ENCODE data around the gene POU2F1.

POU2F1 gene

DNA sequence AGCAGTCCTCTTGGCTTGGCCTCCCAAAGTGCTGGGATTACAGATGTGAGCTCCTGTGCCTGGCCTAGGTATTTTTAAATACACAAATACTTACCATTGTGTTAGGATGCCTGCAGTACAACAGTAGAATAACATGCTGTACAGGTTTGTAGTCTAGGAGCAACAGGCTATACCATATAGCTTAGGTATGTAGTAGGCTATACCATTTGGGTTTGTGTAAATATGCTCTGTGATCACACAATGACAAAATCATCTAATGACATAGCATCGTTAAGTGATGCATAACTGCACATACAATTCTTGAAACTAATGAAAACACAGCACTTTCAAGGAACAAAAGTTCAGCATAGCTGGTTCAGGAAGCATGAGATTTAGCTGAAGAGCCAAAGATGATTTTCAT is 12.7 kb downstream of the POU2F1 start:
- Histone ChIP-seq H2AFZ (ENCODE audit: low read depth, low read length, severe bottlenecking) (no peak overlapping the region), H3K9me2 (replicated peaks; ENCODE audit: insufficient read depth, low read length) (no peaks in the 10 kb centered on the region), H3K79me2 (ENCODE audit: insufficient read depth, low read length) (no peaks in the 10 kb centered on the region), H3K27ac (ENCODE audit: low read depth, low read length) (no peak overlapping the region), H3K4me3 (ENCODE audit: insufficient read depth, low read length, poor library complexity, severe bottlenecking) (no peak overlapping the region), H3K9me3 (ENCODE audit: insufficient read depth, low read length) (no peaks in the 10 kb centered on the region), H3K4me2 (ENCODE audit: low read depth, low read length, poor library complexity, severe bottlenecking) (no peak overlapping the region), H3K27me3 (ENCODE audit: low read length) (no peaks in the 10 kb centered on the region), H3F3A (ENCODE audit: insufficient read depth) (no peaks in the 10 kb centered on the region), H4K20me1 (ENCODE audit: low read depth, low read length) (no peaks in the 10 kb centered on the region), H3K36me3 (ENCODE audit: low read length) (no peaks in the 10 kb centered on the region), H3K9ac (ENCODE audit: low read length) (no peak overlapping the region)
- TF ChIP-seq, protein P1, sequence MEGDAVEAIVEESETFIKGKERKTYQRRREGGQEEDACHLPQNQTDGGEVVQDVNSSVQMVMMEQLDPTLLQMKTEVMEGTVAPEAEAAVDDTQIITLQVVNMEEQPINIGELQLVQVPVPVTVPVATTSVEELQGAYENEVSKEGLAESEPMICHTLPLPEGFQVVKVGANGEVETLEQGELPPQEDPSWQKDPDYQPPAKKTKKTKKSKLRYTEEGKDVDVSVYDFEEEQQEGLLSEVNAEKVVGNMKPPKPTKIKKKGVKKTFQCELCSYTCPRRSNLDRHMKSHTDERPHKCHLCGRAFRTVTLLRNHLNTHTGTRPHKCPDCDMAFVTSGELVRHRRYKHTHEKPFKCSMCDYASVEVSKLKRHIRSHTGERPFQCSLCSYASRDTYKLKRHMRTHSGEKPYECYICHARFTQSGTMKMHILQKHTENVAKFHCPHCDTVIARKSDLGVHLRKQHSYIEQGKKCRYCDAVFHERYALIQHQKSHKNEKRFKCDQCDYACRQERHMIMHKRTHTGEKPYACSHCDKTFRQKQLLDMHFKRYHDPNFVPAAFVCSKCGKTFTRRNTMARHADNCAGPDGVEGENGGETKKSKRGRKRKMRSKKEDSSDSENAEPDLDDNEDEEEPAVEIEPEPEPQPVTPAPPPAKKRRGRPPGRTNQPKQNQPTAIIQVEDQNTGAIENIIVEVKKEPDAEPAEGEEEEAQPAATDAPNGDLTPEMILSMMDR (IDR thresholded peaks at IDR 0.05; ENCODE audit: insufficient read depth, low read length, poor library complexity, severe bottlenecking) = no peak
- no peak for TF ChIP-seq EZH2phosphoT487 (conservative IDR thresholded peaks at IDR 0.05; ENCODE audit: low read length)

DNA sequence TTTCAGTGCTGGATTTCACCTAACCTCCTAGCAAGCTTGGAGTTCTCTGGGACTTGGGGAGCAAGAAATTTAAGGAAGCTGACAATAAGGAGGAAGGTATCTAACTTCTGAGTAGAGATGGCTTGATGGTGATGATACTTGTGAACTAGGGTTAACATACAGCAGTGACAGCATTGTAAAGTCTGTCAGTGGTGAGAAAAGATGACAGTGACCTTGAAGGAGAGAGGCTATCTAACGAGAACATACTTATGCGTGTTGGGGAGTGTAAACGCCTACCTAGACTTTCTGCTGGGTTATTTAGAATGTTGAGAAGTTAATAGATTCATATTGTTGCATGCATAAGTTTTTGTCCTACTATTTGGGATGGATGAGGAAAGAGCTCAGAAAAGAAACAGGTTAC is 16.3 kb downstream of the POU2F1 start:
- no peaks in the 10 kb centered on the region for H3K36me3 ChIP-seq (ENCODE audit: low read length)
- TF ChIP-seq, protein P1 (IDR thresholded peaks at IDR 0.05; ENCODE audit: insufficient read depth, low read length, poor library complexity, severe bottlenecking) = no peak
- no peak for TF ChIP-seq EZH2phosphoT487 (conservative IDR thresholded peaks at IDR 0.05; ENCODE audit: low read length)
- no peaks in the 10 kb centered on the region for H3K27me3 ChIP-seq (ENCODE audit: low read length)
- H3F3A ChIP-seq (ENCODE audit: insufficient read depth) = no peaks in the 10 kb centered on the region
- no peak overlapping the region for H3K9ac ChIP-seq (ENCODE audit: low read length)
- no peaks in the 10 kb centered on the region for H4K20me1 ChIP-seq (ENCODE audit: low read depth, low read length)
- no peak overlapping the region for H3K4me3 ChIP-seq (ENCODE audit: insufficient read depth, low read length, poor library complexity, severe bottlenecking)
- H2AFZ ChIP-seq (ENCODE audit: low read depth, low read length, severe bottlenecking) = no peak overlapping the region
- no peaks in the 10 kb centered on the region for H3K9me3 ChIP-seq (ENCODE audit: insufficient read depth, low read length)
- H3K9me2 ChIP-seq (replicated peaks; ENCODE audit: insufficient read depth, low read length) = no peaks in the 10 kb centered on the region
- H3K79me2 ChIP-seq (ENCODE audit: insufficient read depth, low read length) = no peaks in the 10 kb centered on the region
- no peak overlapping the region for H3K27ac ChIP-seq (ENCODE audit: low read depth, low read length)
- H3K4me2 ChIP-seq (ENCODE audit: low read depth, low read length, poor library complexity, severe bottlenecking) = no peak overlapping the region

DNA sequence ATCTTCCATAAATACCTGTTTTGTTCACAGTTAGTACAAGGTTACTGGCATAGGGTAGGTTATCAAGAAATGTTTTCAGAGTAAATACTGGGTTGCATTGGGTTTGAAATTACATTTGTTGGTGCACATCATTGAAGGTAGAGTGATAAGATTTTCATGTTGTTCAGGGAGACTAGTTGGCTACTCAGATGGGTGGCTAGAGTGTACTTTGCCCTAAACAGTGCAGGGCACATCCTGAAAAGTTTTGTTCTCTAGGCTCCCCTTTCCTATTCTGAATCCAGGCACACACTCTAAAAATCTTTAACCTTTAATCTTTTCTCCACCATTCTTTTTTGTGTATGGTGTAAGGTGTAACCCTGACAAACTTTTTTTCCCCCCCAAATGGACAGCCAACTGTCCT is 18.0 kb downstream of the POU2F1 start:
- Histone ChIP-seq H4K20me1 (ENCODE audit: low read depth, low read length) (no peaks in the 10 kb centered on the region), H3K36me3 (ENCODE audit: low read length) (no peaks in the 10 kb centered on the region), H3K4me2 (ENCODE audit: low read depth, low read length, poor library complexity, severe bottlenecking) (no peak overlapping the region), H3K9me2 (replicated peaks; ENCODE audit: insufficient read depth, low read length) (no peaks in the 10 kb centered on the region), H3K4me3 (ENCODE audit: insufficient read depth, low read length, poor library complexity, severe bottlenecking) (no peak overlapping the region), H3K27ac (ENCODE audit: low read depth, low read length) (no peak overlapping the region), H3K9me3 (ENCODE audit: insufficient read depth, low read length) (no peaks in the 10 kb centered on the region), H2AFZ (ENCODE audit: low read depth, low read length, severe bottlenecking) (no peak overlapping the region), H3F3A (ENCODE audit: insufficient read depth) (no peaks in the 10 kb centered on the region), H3K9ac (ENCODE audit: low read length) (no peak overlapping the region), H3K79me2 (ENCODE audit: insufficient read depth, low read length) (no peaks in the 10 kb centered on the region), H3K27me3 (ENCODE audit: low read length) (no peaks in the 10 kb centered on the region)
- TF ChIP-seq, protein P1 (IDR thresholded peaks at IDR 0.05; ENCODE audit: insufficient read depth, low read length, poor library complexity, severe bottlenecking) = no peak
- no peak for TF ChIP-seq EZH2phosphoT487 (conservative IDR thresholded peaks at IDR 0.05; ENCODE audit: low read length)

All from SU-DHL-6 (cell line).